PFSK-1 (cell line): ENCODE measurements around the gene RANBP17.

Experiments
- FOXP2 ChIP-seq: optimal IDR thresholded peaks from 2 replicates; pipeline ENCODE3; 2011; ENCODE audit warnings: borderline replicate concordance, control low read depth, inconsistent platforms; ENCODE audit not compliant: insufficient read depth; ENCODE audit errors: extremely low read length, extremely low read depth
- POLR2AphosphoS5 ChIP-seq: IDR thresholded peaks from 2 replicates; pipeline ENCODE4 v1.6.1; 2012; ENCODE audit warnings: low read depth, mild to moderate bottlenecking, control low read depth, low read length, moderate library complexity
- REST ChIP-seq, 2 experiments: IDR thresholded peaks; 2 replicates each; pipeline versions ENCODE4 v1.6.1 to v1.8.0; 2011 to 2012; ENCODE audit warnings: low read depth in 2 of 2, low read length in 2 of 2, control low read depth in 1 of 2, inconsistent platforms in 1 of 2, mild to moderate bottlenecking in 1 of 2, moderate library complexity in 1 of 2; ENCODE audit not compliant: insufficient read depth in 1 of 2
- SIN3A ChIP-seq: IDR thresholded peaks from 2 replicates; pipeline ENCODE4 v1.6.1; 2012; ENCODE audit warnings: mild to moderate bottlenecking, low read length, moderate library complexity, borderline replicate concordance; ENCODE audit not compliant: insufficient read depth
- TAF1 ChIP-seq: IDR thresholded peaks from 2 replicates; pipeline ENCODE4 v1.6.1; 2012; ENCODE audit warnings: low read length, control low read depth, borderline replicate concordance; ENCODE audit not compliant: insufficient read depth

GRCh38 chr5:170875811-170876210 lies 14.0 kb downstream of the RANBP17 start:
- no peak for TF ChIP-seq TAF1
- no peak for TF ChIP-seq REST (IDR thresholded peaks at IDR 0.05; ENCODE audit: insufficient read depth in 1 of 2, low read depth in 2 of 2, low read length in 2 of 2)
- no peak for TF ChIP-seq POLR2AphosphoS5
- no peak for TF ChIP-seq SIN3A
- TF ChIP-seq FOXP2 = no peak
